AG09319 (cell line): ENCODE results near the gene IRAK1BP1.
"Not testable (repeated sequence)": the region's sequence is repeated elsewhere in the genome, so short reads cannot be mapped to it uniquely, and the experiment has no call there.

ENCODE experiments used
- DNase-seq: peaks from one replicate; pipeline ENCODE4 v3.0.0-alpha.2; 2010; ENCODE audit warnings: low read depth; ENCODE audit errors: extremely low read depth
- TF ChIP-seq, protein P1 (sequence below): IDR thresholded peaks from 2 replicates; pipeline ENCODE4 v1.5.1; 2011; ENCODE audit warnings: low read depth, mild to moderate bottlenecking, inconsistent platforms, low read length, moderate library complexity

Gene IRAK1BP1

GRCh38 chr6:78836598-78836997 is 30.8 kb upstream of the IRAK1BP1 start:
- no peak for DNase-seq
- TF ChIP-seq, protein P1, sequence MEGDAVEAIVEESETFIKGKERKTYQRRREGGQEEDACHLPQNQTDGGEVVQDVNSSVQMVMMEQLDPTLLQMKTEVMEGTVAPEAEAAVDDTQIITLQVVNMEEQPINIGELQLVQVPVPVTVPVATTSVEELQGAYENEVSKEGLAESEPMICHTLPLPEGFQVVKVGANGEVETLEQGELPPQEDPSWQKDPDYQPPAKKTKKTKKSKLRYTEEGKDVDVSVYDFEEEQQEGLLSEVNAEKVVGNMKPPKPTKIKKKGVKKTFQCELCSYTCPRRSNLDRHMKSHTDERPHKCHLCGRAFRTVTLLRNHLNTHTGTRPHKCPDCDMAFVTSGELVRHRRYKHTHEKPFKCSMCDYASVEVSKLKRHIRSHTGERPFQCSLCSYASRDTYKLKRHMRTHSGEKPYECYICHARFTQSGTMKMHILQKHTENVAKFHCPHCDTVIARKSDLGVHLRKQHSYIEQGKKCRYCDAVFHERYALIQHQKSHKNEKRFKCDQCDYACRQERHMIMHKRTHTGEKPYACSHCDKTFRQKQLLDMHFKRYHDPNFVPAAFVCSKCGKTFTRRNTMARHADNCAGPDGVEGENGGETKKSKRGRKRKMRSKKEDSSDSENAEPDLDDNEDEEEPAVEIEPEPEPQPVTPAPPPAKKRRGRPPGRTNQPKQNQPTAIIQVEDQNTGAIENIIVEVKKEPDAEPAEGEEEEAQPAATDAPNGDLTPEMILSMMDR = no peak

GRCh38 chr6:78841111-78841510 is 26.2 kb upstream of the IRAK1BP1 start:
- TF ChIP-seq, protein P1 = no peak
- no peak for DNase-seq

DNA sequence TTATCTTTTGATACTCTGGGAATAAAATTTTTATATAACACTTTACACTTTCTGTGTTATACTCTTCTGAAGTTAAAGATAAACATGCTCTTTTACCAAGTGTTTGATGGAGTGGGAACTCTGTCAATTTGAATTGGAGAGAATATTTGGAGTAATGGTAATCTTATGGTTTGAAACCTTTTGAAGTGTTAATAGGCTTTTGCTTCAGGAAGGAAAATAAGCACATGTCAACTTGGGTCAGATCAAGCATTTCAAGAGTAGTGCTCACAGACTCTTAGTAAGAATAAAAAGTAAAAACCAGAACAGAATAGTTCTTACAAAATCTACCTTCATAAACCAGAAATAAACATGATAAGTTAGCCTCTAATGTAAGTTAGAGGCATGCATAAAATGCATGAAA is 24.4 kb upstream of the IRAK1BP1 start:
- no peak for DNase-seq
- TF ChIP-seq, protein P1 = no peak

- DNase-seq = no peak
- TF ChIP-seq, protein P1 = no peak
These were observed 22.5 kb upstream of the IRAK1BP1 start for GRCh38 chr6:78844899-78845298.

DNA sequence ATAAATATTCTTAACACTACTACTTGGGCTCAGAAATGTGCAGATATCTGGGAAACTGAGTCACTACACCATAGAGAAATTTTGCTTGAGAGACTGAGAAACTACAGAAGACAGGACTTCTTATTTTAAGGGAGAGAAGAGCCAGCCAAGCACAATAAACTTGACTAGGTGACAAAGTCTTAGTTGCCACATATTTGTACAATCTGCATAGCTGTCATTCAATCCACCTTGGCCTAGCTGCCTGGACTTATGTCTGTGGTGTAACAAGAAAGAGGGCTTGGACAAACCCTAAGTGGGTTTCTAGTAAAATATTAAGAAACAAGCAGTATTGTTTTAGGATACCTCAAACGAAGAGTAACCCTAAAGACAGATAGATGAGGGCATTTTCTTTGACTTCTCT is 21.8 kb upstream of the IRAK1BP1 start:
- DNase-seq = no peak
- TF ChIP-seq, protein P1 = no peak

GRCh38 chr6:78850621-78851020 is 16.7 kb upstream of the IRAK1BP1 start:
- DNase-seq = no peak
- TF ChIP-seq, protein P1 = no peak

- DNase-seq = no peak
- TF ChIP-seq, protein P1 = no peak
These were observed 16.2 kb upstream of the IRAK1BP1 start for GRCh38 chr6:78851156-78851555.

DNA sequence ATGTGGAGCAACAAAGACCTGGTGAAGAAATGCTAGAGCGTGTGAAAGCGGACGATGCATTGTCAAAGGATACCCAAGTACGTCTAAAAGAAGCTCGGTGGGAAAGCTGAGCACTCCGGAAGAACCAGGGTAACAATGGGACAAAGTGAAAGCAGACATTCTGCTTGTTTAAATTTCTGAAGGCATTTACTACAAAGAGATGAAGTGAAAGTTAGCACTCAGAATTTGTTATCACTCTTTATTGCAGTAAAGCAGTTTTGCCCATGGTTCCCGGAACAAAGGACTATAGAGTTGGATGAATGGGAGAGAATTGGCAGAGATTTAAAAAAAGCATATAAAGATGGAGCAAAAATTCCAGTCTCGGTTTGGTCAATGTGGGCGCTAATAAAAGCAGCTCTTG is 12.8 kb upstream of the IRAK1BP1 start:
- TF ChIP-seq, protein P1 = no peak
- DNase-seq = no peak

- not testable (repeated sequence) for DNase-seq
These were observed 8.9 kb upstream of the IRAK1BP1 start for GRCh38 chr6:78858339-78858938.
